Stimulated activated CD8-positive, alpha-beta memory T cell treated with anti-CD3 and anti-CD28 coated beads, Interleukin-2, amount 100 ng/mL, for 48 hours (primary cell): ENCODE data around the gene ZAR1L.

Experiments used
- DNase-seq, 2 donors: peaks; one replicate each; pipeline ENCODE4 v3.0.0-alpha.2; 2020; ENCODE audit warnings: low read depth in 2 of 2

Gene ZAR1L

GRCh38 chr13:32255724-32256109 lies 59.4 kb downstream of the ZAR1L start:
- DNase-seq: no peak

- DNase-seq: no peak
Measured at GRCh38 chr13:32254916-32255723, 60.0 kb downstream of the ZAR1L start.

- DNase-seq: no peak
Measured at GRCh38 chr13:32254416-32254815, 60.7 kb downstream of the ZAR1L start.

- DNase-seq: no peak
Measured at GRCh38 chr13:32253911-32254399, 61.2 kb downstream of the ZAR1L start.
